Effector memory CD4-positive, alpha-beta T cell (primary cell): ENCODE results near the gene LMOD1.

Experiments
- DNase-seq, 3 donors: peaks; one replicate each; pipeline ENCODE4 v3.0.0-alpha.2; 2020
- H3K27ac ChIP-seq: 2 replicates; pipeline ENCODE4 v1.7.0; 2013; ENCODE audit warnings: mild to moderate bottlenecking, low read length, moderate library complexity; ENCODE audit not compliant: insufficient read depth, poor library complexity, severe bottlenecking
- H3K27me3 ChIP-seq: replicated peaks from 2 replicates; pipeline ENCODE4 v1.7.0; 2013; ENCODE audit warnings: mild to moderate bottlenecking, low read length; ENCODE audit not compliant: insufficient read depth, control insufficient read depth, poor library complexity, severe bottlenecking
- H3K36me3 ChIP-seq: 2 replicates; pipeline ENCODE4 v1.7.0; 2013; ENCODE audit warnings: mild to moderate bottlenecking, low read length, moderate library complexity; ENCODE audit not compliant: control insufficient read depth, insufficient read depth
- H3K4me1 ChIP-seq: 2 replicates; pipeline ENCODE4 v1.7.0; 2013; ENCODE audit warnings: low read length, mild to moderate bottlenecking; ENCODE audit not compliant: control insufficient read depth, insufficient read depth, poor library complexity, severe bottlenecking
- H3K4me3 ChIP-seq: 2 replicates; pipeline ENCODE4 v1.7.0; 2013; ENCODE audit warnings: low read length, low read depth, mild to moderate bottlenecking; ENCODE audit not compliant: insufficient read depth, poor library complexity, severe bottlenecking
- H3K9me3 ChIP-seq: 2 replicates; pipeline ENCODE4 v1.7.0; 2013; ENCODE audit warnings: mild to moderate bottlenecking, low read length, moderate library complexity; ENCODE audit not compliant: control insufficient read depth
- total RNA-seq, 3 donors: gene quantifications; one replicate each; lab custom pipeline; 2026; lab: John Stamatoyannopoulos, UW

LMOD1 gene
- 0 to 0.19 (median 0) reads per million in 3 donors for total RNA-seq

GRCh38 chr1:201946224-201946908 lies at the start of gene LMOD1:
TSS of gene LMOD1 (minus strand) at chr1:201946548. CDS start at chr1:201946340, 208 bp downstream.
- Histone ChIP-seq H3K4me1 (no peaks in the 10 kb centered on the region), H3K9me3 (no peaks in the 10 kb centered on the region), H3K36me3 (no peaks in the 10 kb centered on the region), H3K4me3 (no peak within 1 kb of the TSS), H3K27ac (no peak within 1 kb of the TSS), H3K27me3 (peaks cover 9% of the 10 kb centered on the region)
- DNase-seq: no peak

- Histone ChIP-seq H3K9me3 (no peaks in the 10 kb centered on the region), H3K4me1 (no peaks in the 10 kb centered on the region), H3K27ac (no peak overlapping the region), H3K4me3 (no peak overlapping the region), H3K36me3 (peaks cover 25% of the 10 kb centered on the region), H3K27me3 (no peaks in the 10 kb centered on the region)
- DNase-seq: no peak
These were observed 44.1 kb upstream of the LMOD1 start for GRCh38 chr1:201990427-201990826.

DNA sequence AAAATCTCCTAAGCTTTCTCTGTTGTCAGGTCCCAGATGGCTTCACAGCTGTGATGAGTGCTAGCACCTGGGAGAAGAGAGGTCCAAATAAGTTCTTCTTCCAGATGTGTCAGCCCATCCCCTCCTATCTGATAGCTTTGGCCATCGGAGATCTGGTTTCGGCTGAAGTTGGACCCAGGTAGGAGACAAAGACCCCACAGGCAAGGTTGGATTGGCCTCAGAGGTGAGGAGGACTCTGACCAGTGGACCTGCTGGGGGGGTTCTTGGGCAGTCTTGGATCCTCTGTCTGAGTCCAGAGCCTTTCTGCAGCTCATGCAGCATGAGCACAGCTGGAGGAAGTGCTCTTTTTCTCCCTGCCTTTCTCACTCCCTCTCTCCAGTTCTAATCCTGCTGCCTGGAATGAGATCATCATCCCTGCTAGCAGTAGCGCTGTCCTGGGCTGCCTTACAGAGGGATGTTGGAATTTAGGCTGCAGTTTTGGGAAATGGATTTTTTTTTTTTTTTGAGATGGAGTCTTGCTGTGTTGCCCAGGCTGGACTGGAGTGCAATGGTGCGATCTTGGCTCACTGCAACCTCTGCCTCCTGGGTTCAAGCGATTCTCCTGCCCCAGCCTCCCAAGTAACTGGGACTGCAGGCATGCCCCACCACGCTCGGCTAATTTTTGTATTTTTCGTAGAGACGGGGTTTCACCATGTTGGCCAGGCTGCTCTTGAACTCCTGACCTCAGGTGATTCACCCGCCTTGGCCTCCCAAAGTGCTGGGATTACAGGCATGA lies 43.2 kb upstream of the LMOD1 start:
- H3K27ac ChIP-seq: no peak overlapping the region
- no peak overlapping the region for H3K4me3 ChIP-seq
- H3K4me1 ChIP-seq: no peaks in the 10 kb centered on the region
- H3K27me3 ChIP-seq: no peaks in the 10 kb centered on the region
- DNase-seq: no peak
- H3K9me3 ChIP-seq: no peaks in the 10 kb centered on the region
- H3K36me3 ChIP-seq: peaks cover 25% of the 10 kb centered on the region

- H3K9me3 ChIP-seq: no peaks in the 10 kb centered on the region
- peaks cover 25% of the 10 kb centered on the region for H3K36me3 ChIP-seq
- no peak overlapping the region for H3K4me3 ChIP-seq
- H3K27me3 ChIP-seq: no peaks in the 10 kb centered on the region
- H3K4me1 ChIP-seq: no peaks in the 10 kb centered on the region
- no peak overlapping the region for H3K27ac ChIP-seq
- no peak for DNase-seq
These were observed 42.3 kb upstream of the LMOD1 start for GRCh38 chr1:201988601-201989000.

DNA sequence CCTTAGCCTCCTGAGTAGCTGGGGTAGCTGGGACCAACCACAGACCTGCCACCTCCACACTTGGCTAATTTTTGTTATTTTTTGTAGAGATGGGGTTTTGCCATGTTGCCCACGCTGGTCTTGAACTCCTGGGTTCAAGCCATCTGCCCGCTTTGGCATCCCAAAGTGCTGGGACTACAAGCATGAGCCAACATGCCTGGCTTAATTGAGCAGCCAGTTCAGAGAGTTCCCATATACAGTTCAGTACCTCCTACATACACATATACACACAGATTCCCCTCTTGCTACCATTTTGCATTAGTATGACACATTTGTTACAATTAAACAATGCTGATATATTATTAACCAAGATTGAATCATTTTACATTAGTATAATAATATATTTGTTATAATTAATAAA lies 39.0 kb upstream of the LMOD1 start:
- H3K4me1 ChIP-seq: peaks cover 5% of the 10 kb centered on the region
- H3K4me3 ChIP-seq: no peak overlapping the region
- H3K27ac ChIP-seq: no peak overlapping the region
- peaks cover 8% of the 10 kb centered on the region for H3K36me3 ChIP-seq
- no peaks in the 10 kb centered on the region for H3K27me3 ChIP-seq
- H3K9me3 ChIP-seq: no peaks in the 10 kb centered on the region
- no peak for DNase-seq

- Histone ChIP-seq H3K27ac (no peak overlapping the region), H3K9me3 (no peaks in the 10 kb centered on the region), H3K27me3 (no peaks in the 10 kb centered on the region), H3K36me3 (peaks cover 1% of the 10 kb centered on the region), H3K4me3 (no peak overlapping the region), H3K4me1 (peaks cover 5% of the 10 kb centered on the region)
- no peak for DNase-seq
These were observed 38.1 kb upstream of the LMOD1 start for GRCh38 chr1:201984446-201984845.

DNA sequence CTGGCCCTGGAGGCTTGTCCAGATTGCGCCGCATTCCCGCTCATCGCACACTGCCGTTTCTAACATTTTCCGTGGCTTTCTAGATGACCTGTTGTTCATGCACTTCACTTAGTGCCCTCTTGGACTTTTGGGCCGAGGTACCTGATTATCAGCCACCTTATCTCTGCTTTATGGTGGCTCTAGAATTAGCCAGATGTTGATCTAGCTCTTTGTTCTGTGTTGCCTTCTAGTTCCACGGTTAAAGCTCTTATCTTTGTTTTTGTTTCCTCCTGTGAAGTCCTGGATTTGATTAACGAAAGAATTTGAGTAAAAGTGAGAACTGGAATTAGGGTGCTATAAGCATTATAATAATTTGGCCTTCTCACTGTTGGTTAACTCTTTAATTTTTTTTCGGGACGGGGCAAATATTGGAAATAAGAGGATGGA lies 37.0 kb upstream of the LMOD1 start:
- H3K27me3 ChIP-seq: no peaks in the 10 kb centered on the region
- peaks cover 5% of the 10 kb centered on the region for H3K4me1 ChIP-seq
- no peaks in the 10 kb centered on the region for H3K36me3 ChIP-seq
- no peaks in the 10 kb centered on the region for H3K9me3 ChIP-seq
- DNase-seq: no peak
- peak overlapping the region; percentile 74 for H3K4me3 ChIP-seq
- H3K27ac ChIP-seq: peak overlapping the region; percentile 70

- H3K4me1 ChIP-seq: peaks cover 5% of the 10 kb centered on the region
- no peaks in the 10 kb centered on the region for H3K36me3 ChIP-seq
- peak within 1 kb of the TSS; percentile 70 for H3K27ac ChIP-seq
- peak within 1 kb of the TSS; percentile 74 for H3K4me3 ChIP-seq
- H3K9me3 ChIP-seq: no peaks in the 10 kb centered on the region
- no peaks in the 10 kb centered on the region for H3K27me3 ChIP-seq
- DNase-seq: peak; percentile 25 to 38 (median 34)
These were observed 36.5 kb upstream of the LMOD1 start, which contains the start of gene RNPEP for GRCh38 chr1:201982623-201983379. TSS of gene RNPEP (plus strand) at chr1:201982648. CDS start at chr1:201982667, 19 bp downstream.

DNA sequence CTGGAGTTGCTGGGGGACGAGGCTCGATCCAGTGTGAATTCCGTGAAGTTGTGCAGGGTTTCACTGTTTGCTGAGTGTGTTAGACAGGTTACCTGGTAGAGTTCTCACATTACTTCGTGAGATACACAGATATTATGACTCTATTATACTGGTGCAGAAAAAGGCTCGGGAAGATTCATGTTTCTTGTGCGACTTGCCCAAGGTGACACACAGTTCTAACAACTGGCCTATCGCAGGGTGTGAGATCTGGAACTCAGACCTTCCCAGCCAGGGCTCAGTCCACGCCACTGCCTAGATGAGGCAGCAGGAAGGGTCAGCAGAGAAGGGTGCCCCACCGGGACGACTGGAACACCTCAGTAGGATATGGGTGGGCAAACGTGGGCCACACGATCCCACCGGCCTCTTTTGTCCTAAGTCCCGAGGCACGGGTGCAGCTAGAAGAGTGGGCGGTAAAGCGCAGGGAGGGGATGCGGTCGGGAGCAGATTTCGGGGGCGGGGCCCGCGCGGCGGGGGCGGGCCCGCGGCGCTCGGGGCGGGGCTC lies 35.8 kb upstream of the LMOD1 start:
- DNase-seq: peak; percentile 48 to 57 (median 52)
- H3K9me3 ChIP-seq: no peaks in the 10 kb centered on the region
- H3K4me1 ChIP-seq: peaks cover 5% of the 10 kb centered on the region
- no peaks in the 10 kb centered on the region for H3K27me3 ChIP-seq
- peak overlapping the region; percentile 35 for H3K27ac ChIP-seq
- H3K36me3 ChIP-seq: no peaks in the 10 kb centered on the region
- peak overlapping the region; percentile 74 for H3K4me3 ChIP-seq
